Sigmoid colon (tissue), 4 donors: ENCODE results near the gene MFAP4.

Source experiments
- EP300 ChIP-seq, 4 donors: sonication (generic); formaldehyde crosslinking; IDR thresholded peaks; one replicate each; pipeline ENCODE4 v1.6.1; 2017; ENCODE audit warnings: antibody characterized with exemption in 4 of 4
- POLR2A ChIP-seq, 2 donors: fragments of 450-650 bp; IDR thresholded peaks; one replicate each; pipeline ENCODE4 v1.6.1; 2016; ENCODE audit warnings: antibody characterized with exemption in 2 of 2, mild to moderate bottlenecking in 2 of 2, moderate library complexity in 2 of 2
- POLR2AphosphoS5 ChIP-seq, 4 donors: sonication (generic); formaldehyde crosslinking; IDR thresholded peaks; one replicate each; pipeline ENCODE4 v1.6.1; 2017; ENCODE audit warnings: antibody characterized with exemption in 4 of 4
- TF ChIP-seq, protein P1 (sequence below), 4 experiments: fragments of 450-650 bp in 3 of 4; fragments of 200-600 bp in 1 of 4; IDR thresholded peaks; one replicate each; pipeline ENCODE4 v1.5.1; 2016 to 2019; ENCODE audit warnings: antibody characterized with exemption in 4 of 4, mild to moderate bottlenecking in 3 of 4, moderate library complexity in 2 of 4

DNA sequence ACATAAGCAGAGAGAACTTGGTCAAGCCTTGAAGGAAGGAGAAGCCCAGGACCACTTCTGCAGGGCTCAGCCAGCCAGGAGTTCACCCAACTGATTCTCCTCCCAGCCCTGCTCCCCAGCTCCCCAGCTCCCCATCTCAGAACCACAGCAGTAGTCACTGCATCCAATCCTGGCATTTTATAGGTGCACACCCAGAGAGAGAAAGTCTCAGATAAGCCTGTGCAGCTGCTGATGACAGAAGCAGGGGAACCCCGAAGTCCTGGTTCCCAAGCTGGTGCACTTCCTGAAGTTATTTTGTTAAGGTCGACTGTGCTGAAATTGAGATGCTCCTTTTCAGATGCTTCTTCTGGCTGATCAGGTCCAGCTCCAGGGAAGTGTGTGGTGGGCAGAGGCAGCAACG, 30.6 kb upstream of the MFAP4 start:
- TF ChIP-seq, protein P1, sequence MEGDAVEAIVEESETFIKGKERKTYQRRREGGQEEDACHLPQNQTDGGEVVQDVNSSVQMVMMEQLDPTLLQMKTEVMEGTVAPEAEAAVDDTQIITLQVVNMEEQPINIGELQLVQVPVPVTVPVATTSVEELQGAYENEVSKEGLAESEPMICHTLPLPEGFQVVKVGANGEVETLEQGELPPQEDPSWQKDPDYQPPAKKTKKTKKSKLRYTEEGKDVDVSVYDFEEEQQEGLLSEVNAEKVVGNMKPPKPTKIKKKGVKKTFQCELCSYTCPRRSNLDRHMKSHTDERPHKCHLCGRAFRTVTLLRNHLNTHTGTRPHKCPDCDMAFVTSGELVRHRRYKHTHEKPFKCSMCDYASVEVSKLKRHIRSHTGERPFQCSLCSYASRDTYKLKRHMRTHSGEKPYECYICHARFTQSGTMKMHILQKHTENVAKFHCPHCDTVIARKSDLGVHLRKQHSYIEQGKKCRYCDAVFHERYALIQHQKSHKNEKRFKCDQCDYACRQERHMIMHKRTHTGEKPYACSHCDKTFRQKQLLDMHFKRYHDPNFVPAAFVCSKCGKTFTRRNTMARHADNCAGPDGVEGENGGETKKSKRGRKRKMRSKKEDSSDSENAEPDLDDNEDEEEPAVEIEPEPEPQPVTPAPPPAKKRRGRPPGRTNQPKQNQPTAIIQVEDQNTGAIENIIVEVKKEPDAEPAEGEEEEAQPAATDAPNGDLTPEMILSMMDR (IDR thresholded peaks at IDR 0.05): no peak
- TF ChIP-seq POLR2AphosphoS5 (IDR thresholded peaks at IDR 0.05) (no peak), POLR2A (IDR thresholded peaks at IDR 0.05) (no peak), EP300 (IDR thresholded peaks at IDR 0.05) (no peak)
